ENCODE measurements around the gene STMN3. TPM values are rescaled to one million over a fixed set of nuclear protein-coding genes. Genes with fewer than 3 reads are reported as not detected.

The STMN3 gene
- total and polyA plus RNA-seq, 3 donors from 2014 or later = 8.4 to 16.5 (median 15.1) TPM

DNA sequence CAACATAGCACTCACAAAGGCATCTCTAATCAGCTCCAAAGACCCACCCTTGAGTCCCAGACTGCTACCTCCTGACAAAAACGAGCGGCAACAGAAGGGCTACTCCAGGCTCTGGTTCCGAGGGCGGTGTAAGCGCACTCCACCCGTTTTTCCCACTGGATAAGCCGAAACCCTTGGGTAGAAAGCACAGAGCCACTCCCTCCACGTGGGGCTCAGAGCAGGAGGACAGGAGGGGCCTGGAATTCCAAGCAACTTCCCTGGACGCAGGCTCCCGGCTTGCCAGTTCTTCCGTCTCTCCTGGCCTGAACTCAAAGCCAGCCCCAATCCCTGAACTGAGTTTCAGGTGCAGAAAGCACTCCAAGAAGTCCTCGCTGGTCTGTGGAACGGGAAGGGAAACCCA lies 33.7 kb downstream of the STMN3 start:
- Histone ChIP-seq H3K9me3 (no peaks in the 10 kb centered on the region), H3K27me3 (no peaks in the 10 kb centered on the region), H3K4me3 (no peak overlapping the region), H3K4me1 (no peaks in the 10 kb centered on the region), H3K36me3 (ENCODE audit: low read depth, missing control alignments) (no peaks in the 10 kb centered on the region), H3K27ac (no peak overlapping the region)
- no peak for TF ChIP-seq POLR2A (IDR thresholded peaks at IDR 0.05)
- no peak for TF ChIP-seq CTCF (IDR thresholded peaks at IDR 0.05)
- DNase-seq = no peak
- intact Hi-C loops (cut with DNase I; ENCODE audit: low total_unique reads) = no loop called here
- WGBS, 2 donors = 76 to 83% methylated on average over 12 to 13 of the region's 13 CpGs

GRCh38 chr20:63619086-63619485 lies 34.1 kb downstream of the STMN3 start:
- no peak overlapping the region for H3K4me3 ChIP-seq
- H3K27me3 ChIP-seq = no peaks in the 10 kb centered on the region
- WGBS, 2 donors = 93 to 98% methylated on average over 12 to 16 of the region's 16 CpGs
- no peaks in the 10 kb centered on the region for H3K4me1 ChIP-seq
- H3K9me3 ChIP-seq = no peaks in the 10 kb centered on the region
- DNase-seq = no peak
- H3K36me3 ChIP-seq (ENCODE audit: low read depth, missing control alignments) = no peaks in the 10 kb centered on the region
- no peak overlapping the region for H3K27ac ChIP-seq
- TF ChIP-seq POLR2A (IDR thresholded peaks at IDR 0.05) = no peak
- TF ChIP-seq CTCF (IDR thresholded peaks at IDR 0.05) = no peak
- intact Hi-C loops (cut with DNase I; ENCODE audit: low total_unique reads) = no loop called here

GRCh38 chr20:63618291-63618980 lies 34.8 kb downstream of the STMN3 start:
- H3K4me3 ChIP-seq = no peak overlapping the region
- intact Hi-C loops (cut with DNase I; ENCODE audit: low total_unique reads) = no loop called here
- no peaks in the 10 kb centered on the region for H3K4me1 ChIP-seq
- H3K9me3 ChIP-seq = no peaks in the 10 kb centered on the region
- H3K27ac ChIP-seq = no peak overlapping the region
- no peaks in the 10 kb centered on the region for H3K36me3 ChIP-seq (ENCODE audit: low read depth, missing control alignments)
- no peak for DNase-seq
- WGBS, 2 donors = 86 to 94% methylated on average over 10 to 11 of the region's 11 CpGs
- no peaks in the 10 kb centered on the region for H3K27me3 ChIP-seq
- no peak for TF ChIP-seq CTCF (IDR thresholded peaks at IDR 0.05)
- TF ChIP-seq POLR2A (IDR thresholded peaks at IDR 0.05) = no peak

GRCh38 chr20:63617876-63618265 lies 35.4 kb downstream of the STMN3 start:
- Histone ChIP-seq H3K9me3 (no peaks in the 10 kb centered on the region), H3K4me1 (no peaks in the 10 kb centered on the region), H3K27ac (no peak overlapping the region), H3K27me3 (no peaks in the 10 kb centered on the region), H3K36me3 (ENCODE audit: low read depth, missing control alignments) (no peaks in the 10 kb centered on the region), H3K4me3 (no peak overlapping the region)
- intact Hi-C loops (cut with DNase I; ENCODE audit: low total_unique reads) = no loop called here
- no peak for DNase-seq
- no peak for TF ChIP-seq POLR2A (IDR thresholded peaks at IDR 0.05)
- no peak for TF ChIP-seq CTCF (IDR thresholded peaks at IDR 0.05)
- 87 to 97% methylated on average over 8 of the region's 8 CpGs for WGBS, 2 donors

All from testis (tissue), 3 donors.